HTERT RPE-1 (cell line): ENCODE data around the gene PNLIPRP1.

Experiments used
- in situ Hi-C: fragments of 300-500 bp; cut with MboI; formaldehyde crosslinking; loops from 4 replicates; pipeline ENCODE4 v1.14.3; 2020; ENCODE audit warnings: low sequenced_read_pairs

Gene PNLIPRP1

GRCh38 chr10:116598329-116598728, 7.6 kb downstream of the PNLIPRP1 start:
- in situ Hi-C loops: no loop called here

- in situ Hi-C loops: no loop called here
Measured at GRCh38 chr10:116599991-116600390, 9.2 kb downstream of the PNLIPRP1 start.

- in situ Hi-C loops: no loop called here
Measured at GRCh38 chr10:116602648-116603400, 12.1 kb downstream of the PNLIPRP1 start.

DNA sequence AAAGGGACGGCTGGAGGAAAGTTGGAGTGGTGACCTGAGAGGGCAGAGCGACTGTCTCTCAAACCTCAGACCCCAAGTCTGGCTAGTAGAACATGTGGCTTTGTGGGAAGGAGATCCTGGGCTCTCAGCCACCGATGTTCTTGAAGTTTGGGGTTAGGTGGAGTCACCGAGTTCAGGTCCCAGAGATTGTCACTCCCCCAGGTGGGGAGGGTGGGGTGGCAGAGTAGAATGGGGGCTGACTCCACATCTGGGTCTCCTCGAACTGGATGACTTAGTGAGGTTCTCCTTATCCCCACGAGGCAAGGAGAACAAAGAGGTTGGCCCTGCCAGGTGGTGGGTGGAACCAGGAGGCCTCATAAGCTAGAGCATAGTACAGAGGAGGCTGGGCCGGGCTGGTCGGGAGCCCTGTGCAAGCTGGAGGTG, 15.3 kb downstream of the PNLIPRP1 start:
- in situ Hi-C loops: no loop called here

GRCh38 chr10:116607336-116607735, 16.6 kb downstream of the PNLIPRP1 start:
- in situ Hi-C loops: no loop called here

- in situ Hi-C loops: no loop called here
Measured at GRCh38 chr10:116608686-116609594, 18.2 kb downstream of the PNLIPRP1 start.

GRCh38 chr10:116610443-116611152, 19.8 kb downstream of the PNLIPRP1 start:
- in situ Hi-C loops: no loop called here

GRCh38 chr10:116611153-116611545, 20.4 kb downstream of the PNLIPRP1 start:
- in situ Hi-C loops: no loop called here

GRCh38 chr10:116612107-116612769, 21.5 kb downstream of the PNLIPRP1 start:
- in situ Hi-C loops: no loop called here

GRCh38 chr10:116613471-116613870, 22.7 kb downstream of the PNLIPRP1 start:
- in situ Hi-C loops: no loop called here

DNA sequence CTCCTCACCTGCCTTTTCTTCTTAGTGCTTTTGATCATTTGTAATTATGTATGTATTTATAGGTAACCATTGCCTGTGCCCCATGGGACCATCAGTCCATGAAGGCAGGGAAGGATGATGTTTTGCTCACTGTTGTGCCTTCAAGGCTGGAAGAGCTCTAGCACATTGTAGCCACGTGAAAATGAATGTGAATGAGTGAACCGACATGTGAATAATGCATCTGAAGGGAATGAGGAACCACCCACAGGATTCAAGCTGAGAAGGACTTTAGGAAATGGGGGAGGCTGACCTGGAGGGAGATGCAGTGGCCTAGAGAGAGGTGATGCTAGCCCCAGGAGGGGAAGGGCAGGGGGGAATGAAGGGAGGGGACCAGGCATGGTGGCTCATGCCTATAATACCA, 24.0 kb downstream of the PNLIPRP1 start:
- in situ Hi-C loops: no loop called here

- in situ Hi-C loops: no loop called here
Measured at GRCh38 chr10:116615199-116615776, 24.5 kb downstream of the PNLIPRP1 start.

DNA sequence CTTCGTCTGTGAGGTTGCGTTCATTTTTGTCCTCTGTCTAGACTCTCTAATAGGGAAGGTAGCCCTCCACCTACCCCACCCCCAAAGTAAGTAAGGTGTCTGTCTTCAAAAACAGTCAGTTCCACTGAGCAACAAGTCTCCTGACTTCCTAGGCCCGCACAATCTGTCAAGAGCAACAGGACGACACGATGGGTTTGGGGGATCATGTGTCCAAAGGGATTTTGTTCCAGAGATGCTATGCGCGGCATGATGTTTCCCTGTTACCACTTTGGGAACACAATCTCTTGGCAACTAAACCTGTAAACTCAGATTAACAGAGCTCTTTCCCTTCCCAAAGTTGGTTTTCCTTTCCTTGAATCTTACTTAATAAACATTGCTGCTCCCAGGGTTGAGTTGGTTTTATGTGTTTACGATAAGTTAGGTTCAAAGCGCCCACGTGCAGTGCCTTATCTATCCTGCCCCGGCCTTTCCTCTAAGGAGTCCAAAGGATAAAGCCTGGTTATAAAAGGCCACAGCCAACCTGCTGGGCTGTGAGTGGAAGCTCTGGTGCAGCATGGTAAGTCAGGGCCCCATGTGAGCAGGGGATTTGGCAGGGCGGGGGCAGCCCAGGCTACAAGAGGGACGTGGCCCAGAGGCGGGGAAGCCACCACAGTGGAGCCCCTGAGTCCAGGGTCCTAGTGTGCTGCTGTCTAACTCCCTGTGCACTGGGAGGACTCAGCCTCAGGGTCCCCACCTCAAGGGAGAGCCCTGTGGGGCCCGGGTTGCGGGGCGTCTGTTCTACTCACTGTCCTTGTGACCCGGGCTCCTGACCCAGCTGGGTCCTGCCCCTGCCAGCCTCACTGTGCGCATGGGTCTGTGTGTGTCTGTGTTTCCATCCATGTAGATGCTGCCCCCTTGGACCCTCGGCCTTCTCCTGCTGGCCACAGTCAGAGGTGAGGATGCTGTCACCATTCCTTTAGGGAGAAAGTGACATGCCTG, 30.0 kb downstream of the PNLIPRP1 start, which contains the start of gene PNLIPRP2:
Gene PNLIPRP2 (plus strand): TSS at position 531 of the 978 bp plus-strand sequence.
- in situ Hi-C loops: no loop called here

- in situ Hi-C loops: no loop called here
Measured at GRCh38 chr10:116621476-116621875, 30.7 kb downstream of the PNLIPRP1 start.

DNA sequence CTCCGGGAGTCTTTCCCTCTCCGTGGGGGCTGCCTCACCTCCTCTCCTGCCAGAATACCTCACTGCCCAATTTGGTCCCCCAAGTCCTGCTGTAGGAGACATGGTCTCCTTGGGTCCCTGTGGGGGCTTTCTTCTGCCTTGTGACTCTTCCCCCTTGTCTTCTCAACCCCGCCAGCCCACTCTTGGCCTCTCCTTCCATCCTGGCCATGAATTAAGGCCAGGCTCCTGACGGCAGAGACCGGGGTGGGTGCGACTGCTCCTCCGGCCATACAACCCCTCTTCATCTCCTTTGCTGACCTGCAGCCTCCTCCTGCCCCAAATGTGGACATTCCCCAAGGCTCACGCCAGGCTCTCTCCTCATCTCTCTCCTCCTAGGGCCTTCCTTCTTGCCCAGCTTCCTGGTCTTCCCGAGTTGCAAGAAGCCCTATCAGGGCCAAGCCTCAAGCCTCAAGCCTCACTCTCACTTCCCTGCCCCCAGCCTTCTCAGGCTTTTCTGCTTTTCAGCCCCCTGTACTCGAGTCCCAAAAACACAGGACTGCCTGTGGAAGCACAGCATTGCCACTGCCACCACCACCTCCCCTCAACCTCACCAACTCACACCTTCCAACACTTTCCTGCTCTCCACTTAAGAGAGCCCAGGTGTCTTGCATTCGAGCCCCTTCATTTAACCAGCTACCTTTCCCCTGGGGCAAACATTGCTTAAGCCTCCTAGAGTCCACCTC, 31.3 kb downstream of the PNLIPRP1 start:
- in situ Hi-C loops: no loop called here

DNA sequence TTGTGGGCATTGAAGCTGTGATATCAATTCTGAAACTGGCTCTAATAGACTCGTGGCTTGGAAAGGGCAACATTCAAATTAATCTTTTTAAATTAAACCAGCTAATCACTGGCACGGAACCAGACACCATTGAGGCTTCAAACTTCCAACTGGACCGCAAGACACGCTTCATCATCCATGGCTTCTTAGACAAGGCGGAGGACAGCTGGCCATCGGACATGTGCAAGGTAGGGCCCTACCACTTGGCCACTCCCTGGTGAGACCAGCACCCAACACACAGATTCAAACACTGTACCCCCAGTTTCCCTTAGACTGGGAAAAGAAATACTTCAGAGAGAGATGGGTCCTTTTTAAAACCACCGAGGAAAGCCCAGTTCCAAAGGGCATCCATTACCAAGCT, 35.1 kb downstream of the PNLIPRP1 start:
- in situ Hi-C loops: no loop called here

DNA sequence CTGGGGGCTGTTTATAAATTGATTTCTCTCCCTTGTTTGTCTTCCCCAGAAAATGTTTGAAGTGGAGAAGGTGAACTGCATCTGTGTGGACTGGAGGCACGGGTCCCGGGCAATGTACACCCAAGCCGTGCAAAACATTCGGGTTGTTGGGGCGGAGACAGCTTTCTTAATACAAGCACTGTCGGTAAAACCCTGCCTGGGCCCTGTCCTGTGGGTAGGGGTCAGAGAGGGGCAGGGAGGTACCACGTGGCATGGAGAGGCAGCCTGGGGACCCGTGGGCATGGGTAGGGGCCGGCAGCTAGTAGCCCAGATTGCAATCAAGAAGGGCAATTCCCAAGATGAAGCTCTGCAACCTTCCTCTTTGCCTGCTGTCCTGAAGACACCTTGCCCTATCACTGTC, 36.1 kb downstream of the PNLIPRP1 start:
- in situ Hi-C loops: no loop called here

GRCh38 chr10:116627386-116627933, 36.7 kb downstream of the PNLIPRP1 start:
- in situ Hi-C loops: no loop called here
